Right lobe of liver (tissue), 4 donors: ENCODE measurements around the gene SLC10A2.

Source experiments
- POLR2A ChIP-seq: fragments of 450-650 bp; IDR thresholded peaks from one replicate; pipeline ENCODE4 v1.6.1; 2017; ENCODE audit warnings: antibody characterized with exemption, mild to moderate bottlenecking
- TF ChIP-seq, protein P1 (sequence below), 4 donors: fragments of 200-600 bp in 3 of 4; fragments of 450-650 bp in 1 of 4; IDR thresholded peaks; one replicate each; pipeline versions ENCODE4 v1.5.1 to v1.8.0; 2016 to 2022; ENCODE audit warnings: antibody characterized with exemption in 4 of 4, mild to moderate bottlenecking in 2 of 4
- donor health status: DM: no; HTN: no; CAD: no.
- donor health status: DM: no; HTN: no; CAD: no.
- donor health status: DM: no; HTN: yes; CAD: no.

DNA sequence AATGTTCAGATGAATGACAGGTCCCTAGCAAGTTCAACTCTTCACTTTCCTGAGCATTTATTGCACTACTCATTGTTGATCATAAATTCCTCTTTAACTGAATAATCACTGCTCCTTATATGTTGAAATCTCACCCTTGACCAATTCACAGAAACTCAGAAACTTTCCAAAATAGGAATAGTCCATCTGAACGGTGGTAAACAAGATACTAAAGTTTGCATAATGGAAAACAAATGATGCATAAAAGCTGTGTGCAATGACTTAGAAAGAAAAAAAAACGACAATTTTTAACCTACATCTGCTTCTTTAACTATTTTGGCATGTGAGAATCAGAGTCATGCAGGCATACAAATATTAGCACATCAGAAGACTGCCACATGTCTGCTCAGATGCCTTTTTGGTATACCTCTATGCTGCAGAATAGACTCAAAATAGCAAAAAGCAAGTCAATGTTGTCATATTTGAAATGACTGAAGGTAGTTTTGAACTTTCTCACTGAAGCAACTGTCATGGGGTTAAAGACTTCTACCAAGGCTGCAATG, 34.8 kb downstream of the SLC10A2 start:
- TF ChIP-seq, protein P1, sequence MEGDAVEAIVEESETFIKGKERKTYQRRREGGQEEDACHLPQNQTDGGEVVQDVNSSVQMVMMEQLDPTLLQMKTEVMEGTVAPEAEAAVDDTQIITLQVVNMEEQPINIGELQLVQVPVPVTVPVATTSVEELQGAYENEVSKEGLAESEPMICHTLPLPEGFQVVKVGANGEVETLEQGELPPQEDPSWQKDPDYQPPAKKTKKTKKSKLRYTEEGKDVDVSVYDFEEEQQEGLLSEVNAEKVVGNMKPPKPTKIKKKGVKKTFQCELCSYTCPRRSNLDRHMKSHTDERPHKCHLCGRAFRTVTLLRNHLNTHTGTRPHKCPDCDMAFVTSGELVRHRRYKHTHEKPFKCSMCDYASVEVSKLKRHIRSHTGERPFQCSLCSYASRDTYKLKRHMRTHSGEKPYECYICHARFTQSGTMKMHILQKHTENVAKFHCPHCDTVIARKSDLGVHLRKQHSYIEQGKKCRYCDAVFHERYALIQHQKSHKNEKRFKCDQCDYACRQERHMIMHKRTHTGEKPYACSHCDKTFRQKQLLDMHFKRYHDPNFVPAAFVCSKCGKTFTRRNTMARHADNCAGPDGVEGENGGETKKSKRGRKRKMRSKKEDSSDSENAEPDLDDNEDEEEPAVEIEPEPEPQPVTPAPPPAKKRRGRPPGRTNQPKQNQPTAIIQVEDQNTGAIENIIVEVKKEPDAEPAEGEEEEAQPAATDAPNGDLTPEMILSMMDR (IDR thresholded peaks at IDR 0.05), result no peak
- TF ChIP-seq POLR2A, result no peak
